GM12891 (cell line): ENCODE results near the gene HDAC4.

Experiments used
- PAX5 ChIP-seq: IDR thresholded peaks from 2 replicates; pipeline ENCODE4 v1.6.1; 2011; ENCODE audit warnings: low read length, moderate library complexity, mild to moderate bottlenecking; ENCODE audit not compliant: insufficient read depth, severe bottlenecking
- POLR2A ChIP-seq: IDR thresholded peaks from 2 replicates; pipeline ENCODE4 v1.6.1; 2011; ENCODE audit warnings: low read depth, low read length, control low read depth
- POLR2AphosphoS5 ChIP-seq: IDR thresholded peaks from 2 replicates; pipeline ENCODE4 v1.6.1; 2011; ENCODE audit warnings: low read depth, low read length, control low read depth
- POU2F2 ChIP-seq: IDR thresholded peaks from 2 replicates; pipeline ENCODE4 v1.6.1; 2011; ENCODE audit warnings: low read depth, mild to moderate bottlenecking, control low read depth, low read length, moderate library complexity
- SPI1 ChIP-seq: IDR thresholded peaks from 2 replicates; pipeline ENCODE4 v1.6.1; 2011; ENCODE audit warnings: low read depth, low read length, control low read depth
- TAF1 ChIP-seq: IDR thresholded peaks from 2 replicates; pipeline ENCODE4 v1.6.1; 2011; ENCODE audit warnings: low read depth, low read length, control low read depth

GRCh38 chr2:239160226-239161143 is 240.3 kb downstream of the HDAC4 start:
- no peak for TF ChIP-seq POLR2A
- TF ChIP-seq POLR2AphosphoS5, result no peak
- no peak for TF ChIP-seq PAX5
- no peak for TF ChIP-seq TAF1
- no peak for TF ChIP-seq POU2F2
- no peak for TF ChIP-seq SPI1
